HL-60 (cell line): Measurements from ENCODE around the gene PABPC1L.

ENCODE experiments used
- DNase-seq, 2 experiments: peaks; one replicate each; pipeline ENCODE4 v3.0.0-alpha.2; 2010 to 2020; ENCODE audit warnings: low read depth in 1 of 2, low spot score in 1 of 2
- H3K27ac ChIP-seq: fragments of 250-450 bp; sonication (Bioruptor Pico); replicated peaks from 2 replicates; pipeline ENCODE4 v1.5.1; 2020; ENCODE audit warnings: mild to moderate bottlenecking, moderate library complexity
- H3K27me3 ChIP-seq: fragments of 250-450 bp; sonication (Bioruptor Pico); 2 replicates; pipeline ENCODE4 v1.5.1; 2021; ENCODE audit warnings: mild to moderate bottlenecking, moderate library complexity; ENCODE audit not compliant: insufficient read depth, poor library complexity, severe bottlenecking
- H3K4me3 ChIP-seq: replicated peaks from 2 replicates; pipeline ENCODE4 v1.5.1; 2011; ENCODE audit warnings: mild to moderate bottlenecking, control low read depth, low read length; ENCODE audit not compliant: insufficient read depth
- CTCF ChIP-seq: IDR thresholded peaks from one replicate; pipeline ENCODE4 v1.5.1; 2011; ENCODE audit warnings: low read length, control low read depth, inconsistent platforms; ENCODE audit not compliant: insufficient read depth
- GABPA ChIP-seq: IDR thresholded peaks from 2 replicates; pipeline ENCODE4 v1.6.1; 2012; ENCODE audit warnings: low read depth
- POLR2AphosphoS5 ChIP-seq: IDR thresholded peaks from 2 replicates; pipeline ENCODE4 v1.6.1; 2012; ENCODE audit warnings: low read depth
- SPI1 ChIP-seq: IDR thresholded peaks from 2 replicates; pipeline ENCODE4 v1.6.1; 2012; ENCODE audit warnings: low read depth, mild to moderate bottlenecking, borderline replicate concordance
- TF ChIP-seq, protein P1 (sequence below): IDR thresholded peaks from 2 replicates; pipeline ENCODE4 v1.6.1; 2012; ENCODE audit warnings: low read depth; ENCODE audit not compliant: insufficient replicate concordance

The PABPC1L gene

GRCh38 chr20:44962483-44962882 lies 52.6 kb downstream of the PABPC1L start:
- no peak for DNase-seq
- H3K27ac ChIP-seq = no peak overlapping the region
- no peaks in the 10 kb centered on the region for H3K27me3 ChIP-seq
- H3K4me3 ChIP-seq = no peak overlapping the region
- TF ChIP-seq POLR2AphosphoS5 = no peak
- TF ChIP-seq, protein P1, sequence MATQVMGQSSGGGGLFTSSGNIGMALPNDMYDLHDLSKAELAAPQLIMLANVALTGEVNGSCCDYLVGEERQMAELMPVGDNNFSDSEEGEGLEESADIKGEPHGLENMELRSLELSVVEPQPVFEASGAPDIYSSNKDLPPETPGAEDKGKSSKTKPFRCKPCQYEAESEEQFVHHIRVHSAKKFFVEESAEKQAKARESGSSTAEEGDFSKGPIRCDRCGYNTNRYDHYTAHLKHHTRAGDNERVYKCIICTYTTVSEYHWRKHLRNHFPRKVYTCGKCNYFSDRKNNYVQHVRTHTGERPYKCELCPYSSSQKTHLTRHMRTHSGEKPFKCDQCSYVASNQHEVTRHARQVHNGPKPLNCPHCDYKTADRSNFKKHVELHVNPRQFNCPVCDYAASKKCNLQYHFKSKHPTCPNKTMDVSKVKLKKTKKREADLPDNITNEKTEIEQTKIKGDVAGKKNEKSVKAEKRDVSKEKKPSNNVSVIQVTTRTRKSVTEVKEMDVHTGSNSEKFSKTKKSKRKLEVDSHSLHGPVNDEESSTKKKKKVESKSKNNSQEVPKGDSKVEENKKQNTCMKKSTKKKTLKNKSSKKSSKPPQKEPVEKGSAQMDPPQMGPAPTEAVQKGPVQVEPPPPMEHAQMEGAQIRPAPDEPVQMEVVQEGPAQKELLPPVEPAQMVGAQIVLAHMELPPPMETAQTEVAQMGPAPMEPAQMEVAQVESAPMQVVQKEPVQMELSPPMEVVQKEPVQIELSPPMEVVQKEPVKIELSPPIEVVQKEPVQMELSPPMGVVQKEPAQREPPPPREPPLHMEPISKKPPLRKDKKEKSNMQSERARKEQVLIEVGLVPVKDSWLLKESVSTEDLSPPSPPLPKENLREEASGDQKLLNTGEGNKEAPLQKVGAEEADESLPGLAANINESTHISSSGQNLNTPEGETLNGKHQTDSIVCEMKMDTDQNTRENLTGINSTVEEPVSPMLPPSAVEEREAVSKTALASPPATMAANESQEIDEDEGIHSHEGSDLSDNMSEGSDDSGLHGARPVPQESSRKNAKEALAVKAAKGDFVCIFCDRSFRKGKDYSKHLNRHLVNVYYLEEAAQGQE = no peak
- no peak for TF ChIP-seq CTCF
- TF ChIP-seq GABPA = no peak
- TF ChIP-seq SPI1 = no peak

DNA sequence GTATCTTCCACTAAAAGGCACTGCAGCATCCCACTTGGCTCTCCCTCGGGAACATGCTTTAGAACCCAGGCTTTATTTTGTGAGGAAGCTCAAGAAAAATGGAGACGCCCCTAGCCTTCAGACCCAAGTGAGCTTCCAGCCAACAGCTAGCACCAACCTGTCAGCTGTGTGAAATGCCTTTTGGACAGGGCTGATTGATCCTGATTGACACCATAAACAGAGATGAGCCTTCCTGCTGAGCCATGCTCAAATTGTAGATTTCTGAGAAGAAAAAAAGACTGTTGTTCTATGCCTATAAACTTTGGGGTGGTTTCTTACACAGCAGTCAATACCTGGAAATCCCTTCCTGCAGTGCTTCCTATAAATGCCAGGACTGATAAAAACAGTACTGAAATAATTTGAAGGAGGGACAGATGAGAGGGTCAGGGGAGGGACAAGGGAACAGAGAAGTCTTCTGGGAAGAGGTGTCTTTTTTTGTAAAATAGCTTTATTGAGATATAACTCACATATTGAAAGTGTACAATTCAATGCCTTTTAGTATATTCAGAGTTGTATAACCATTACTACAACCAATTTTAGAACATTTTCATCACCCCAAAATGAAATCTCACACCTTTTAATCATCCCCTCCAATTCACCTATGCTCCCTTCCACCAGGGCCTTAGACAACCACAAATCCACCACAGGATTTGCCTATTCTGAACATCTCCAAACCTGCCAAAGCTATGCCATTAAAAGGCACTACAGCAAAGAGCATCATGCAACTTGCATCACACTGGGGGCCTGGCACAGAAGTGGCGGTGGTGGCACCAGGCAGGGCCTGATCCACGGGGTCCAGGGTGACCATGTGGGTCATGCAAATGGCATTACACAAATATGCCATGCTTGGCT lies 53.7 kb downstream of the PABPC1L start:
- no peak for DNase-seq
- H3K27me3 ChIP-seq = no peaks in the 10 kb centered on the region
- no peak for TF ChIP-seq POLR2AphosphoS5
- no peak for TF ChIP-seq SPI1
- no peak for TF ChIP-seq GABPA
- TF ChIP-seq, protein P1 = no peak
- TF ChIP-seq CTCF = no peak
- no peak overlapping the region for H3K27ac ChIP-seq
- H3K4me3 ChIP-seq = no peak overlapping the region

- TF ChIP-seq POLR2AphosphoS5 (no peak), GABPA (no peak), CTCF (no peak), SPI1 (no peak)
- TF ChIP-seq, protein P1 = no peak
- H3K27ac ChIP-seq = peak overlapping the region; percentile 87
Observed at GRCh38 chr20:44965651-44966029, 55.8 kb downstream of the PABPC1L start.

More at GRCh38 chr20:44965651-44966029, 55.8 kb downstream of the PABPC1L start:
- Histone ChIP-seq H3K4me3 (peak overlapping the region; percentile 94), H3K27me3 (no peaks in the 10 kb centered on the region)
- no peak for DNase-seq
